Nephron (organoid): Measurements from ENCODE around the gene WDR81.
A peak's percentile ranks its signal among the peaks of the same experiment; 100 is the strongest.

Experiments used
- H3K27ac Mint-ChIP-seq, 3 experiments: 2 replicates each; pipeline ENCODE4 v1.8.0; 2020; ENCODE audit warnings: mixed read lengths in 3 of 3, mild to moderate bottlenecking in 2 of 3, moderate library complexity in 1 of 3
- H3K27me3 Mint-ChIP-seq: 2 replicates; pipeline ENCODE4 v1.8.0; 2021; ENCODE audit warnings: low read depth, mild to moderate bottlenecking, moderate library complexity, mixed read lengths
- H3K36me3 Mint-ChIP-seq: 2 replicates; pipeline ENCODE4 v1.8.0; 2020; ENCODE audit warnings: low read depth, mixed read lengths
- H3K4me1 Mint-ChIP-seq: 2 replicates; pipeline ENCODE4 v1.8.0; 2020; ENCODE audit warnings: mixed read lengths
- H3K4me3 Mint-ChIP-seq, 3 experiments: 2 replicates each; pipeline ENCODE4 v1.8.0; 2020; ENCODE audit warnings: mild to moderate bottlenecking in 3 of 3, mixed read lengths in 3 of 3, moderate library complexity in 2 of 3
- H3K9me3 Mint-ChIP-seq: 2 replicates; pipeline ENCODE4 v1.8.0; 2020; ENCODE audit warnings: mixed read lengths
- TF ChIP-seq, protein P1 (sequence below), 3 experiments: fragments of 200-600 bp; sonication (generic); IDR thresholded peaks; one replicate each; pipeline ENCODE4 v1.5.0; 2021; ENCODE audit warnings: antibody characterized with exemption in 3 of 3; ENCODE audit not compliant: unreplicated experiment in 3 of 3

The WDR81 gene

DNA sequence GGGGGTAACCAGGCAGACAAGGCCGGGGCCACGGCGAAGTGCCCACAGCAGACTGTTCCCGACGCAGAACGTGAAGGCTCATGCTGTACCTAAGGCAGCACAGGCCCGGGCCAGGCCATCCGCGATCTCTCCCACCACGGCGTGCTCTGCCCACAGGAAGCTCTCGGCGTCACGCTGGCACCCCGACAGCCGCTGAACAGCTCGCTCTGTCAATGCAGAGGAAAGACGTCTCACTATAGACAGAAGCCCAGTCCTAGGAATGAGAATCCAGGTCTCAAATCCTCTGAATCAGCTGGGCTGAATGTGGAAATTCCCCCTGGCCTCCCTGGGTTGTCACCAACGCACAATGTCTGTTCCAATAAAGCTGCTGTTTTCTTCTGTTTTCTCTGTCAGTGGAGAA, 58.8 kb downstream of the WDR81 start:
- Mint-ChIP-seq H3K36me3 (peaks cover 60% of the 10 kb centered on the region), H3K9me3 (no peaks in the 10 kb centered on the region), H3K4me3 (peak overlapping the region in 1 of 3 experiments; percentile 52), H3K27ac (peak overlapping the region; percentile 80 to 97 (median 93)), H3K4me1 (peaks cover 21% of the 10 kb centered on the region), H3K27me3 (no peaks in the 10 kb centered on the region)
- TF ChIP-seq, protein P1, sequence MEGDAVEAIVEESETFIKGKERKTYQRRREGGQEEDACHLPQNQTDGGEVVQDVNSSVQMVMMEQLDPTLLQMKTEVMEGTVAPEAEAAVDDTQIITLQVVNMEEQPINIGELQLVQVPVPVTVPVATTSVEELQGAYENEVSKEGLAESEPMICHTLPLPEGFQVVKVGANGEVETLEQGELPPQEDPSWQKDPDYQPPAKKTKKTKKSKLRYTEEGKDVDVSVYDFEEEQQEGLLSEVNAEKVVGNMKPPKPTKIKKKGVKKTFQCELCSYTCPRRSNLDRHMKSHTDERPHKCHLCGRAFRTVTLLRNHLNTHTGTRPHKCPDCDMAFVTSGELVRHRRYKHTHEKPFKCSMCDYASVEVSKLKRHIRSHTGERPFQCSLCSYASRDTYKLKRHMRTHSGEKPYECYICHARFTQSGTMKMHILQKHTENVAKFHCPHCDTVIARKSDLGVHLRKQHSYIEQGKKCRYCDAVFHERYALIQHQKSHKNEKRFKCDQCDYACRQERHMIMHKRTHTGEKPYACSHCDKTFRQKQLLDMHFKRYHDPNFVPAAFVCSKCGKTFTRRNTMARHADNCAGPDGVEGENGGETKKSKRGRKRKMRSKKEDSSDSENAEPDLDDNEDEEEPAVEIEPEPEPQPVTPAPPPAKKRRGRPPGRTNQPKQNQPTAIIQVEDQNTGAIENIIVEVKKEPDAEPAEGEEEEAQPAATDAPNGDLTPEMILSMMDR (IDR thresholded peaks at IDR 0.05; ENCODE audit: unreplicated experiment in 3 of 3): no peak

DNA sequence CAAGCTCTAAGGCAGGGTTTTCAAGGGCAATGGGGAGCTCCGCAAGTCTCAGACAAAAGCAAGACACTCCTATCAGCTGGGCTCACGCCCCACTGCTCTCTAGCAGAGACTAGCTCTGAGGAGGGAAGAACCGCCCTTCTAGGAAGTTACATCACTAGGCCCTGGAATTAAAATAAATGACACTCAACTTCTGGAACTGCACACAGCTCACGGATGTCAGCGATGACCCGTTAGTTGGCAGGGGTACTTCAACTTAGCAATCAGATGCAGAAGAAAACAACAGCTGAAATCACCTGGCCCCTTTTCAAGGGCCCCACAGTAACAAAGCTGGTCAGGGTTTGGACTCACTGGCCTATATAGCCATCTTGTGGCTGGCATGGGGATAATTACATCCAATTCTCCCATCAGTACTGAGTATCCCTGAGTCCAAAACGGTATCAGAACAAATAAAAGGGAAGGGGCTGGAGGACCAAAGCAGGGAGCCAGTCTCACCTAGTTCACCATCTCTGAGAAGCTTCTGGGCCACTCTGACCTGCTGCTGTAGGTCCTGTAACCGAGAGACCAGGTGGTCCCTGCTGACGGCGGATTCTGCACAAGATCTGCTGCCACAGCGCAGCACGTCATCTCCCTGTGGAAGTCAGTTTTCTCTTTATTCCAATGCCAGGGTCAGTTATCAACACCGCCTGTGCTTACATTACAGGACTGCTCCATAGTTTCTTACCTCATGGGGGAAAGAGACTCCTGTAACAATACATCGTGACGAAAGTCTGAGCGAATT, 59.5 kb downstream of the WDR81 start:
- TF ChIP-seq, protein P1 (IDR thresholded peaks at IDR 0.05; ENCODE audit: unreplicated experiment in 3 of 3): peak; percentile 77 to 89 (median 85)
- Mint-ChIP-seq H3K4me3 (peak overlapping the region in 1 of 3 experiments; percentile 52), H3K27me3 (no peaks in the 10 kb centered on the region), H3K4me1 (peaks cover 21% of the 10 kb centered on the region), H3K9me3 (no peaks in the 10 kb centered on the region), H3K36me3 (peaks cover 55% of the 10 kb centered on the region), H3K27ac (peak overlapping the region; percentile 80 to 97 (median 93))

DNA sequence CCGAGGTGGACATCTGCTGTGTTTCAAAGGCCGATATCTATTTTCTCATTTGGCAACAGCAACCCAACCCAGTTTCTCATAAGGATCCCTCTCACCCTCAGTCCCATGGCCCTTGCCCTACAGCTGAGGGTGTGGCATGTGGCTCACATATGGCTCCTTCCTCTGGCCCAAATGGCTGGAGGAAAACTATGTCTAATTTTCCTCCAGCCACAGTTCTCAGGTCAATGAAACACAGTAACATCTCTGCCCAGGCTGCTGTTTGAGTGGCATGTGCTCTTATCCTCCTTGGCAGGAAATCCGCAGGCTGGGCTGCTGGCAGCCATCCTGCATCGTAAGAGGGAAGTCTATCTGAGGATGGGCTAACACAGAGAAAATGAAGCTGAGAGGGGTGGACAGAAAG, 61.4 kb downstream of the WDR81 start:
- Mint-ChIP-seq H3K27ac (no peak overlapping the region), H3K4me3 (no peak overlapping the region), H3K9me3 (no peaks in the 10 kb centered on the region), H3K27me3 (no peaks in the 10 kb centered on the region), H3K4me1 (peaks cover 11% of the 10 kb centered on the region), H3K36me3 (peaks cover 48% of the 10 kb centered on the region)
- TF ChIP-seq, protein P1 (IDR thresholded peaks at IDR 0.05; ENCODE audit: unreplicated experiment in 3 of 3): no peak

DNA sequence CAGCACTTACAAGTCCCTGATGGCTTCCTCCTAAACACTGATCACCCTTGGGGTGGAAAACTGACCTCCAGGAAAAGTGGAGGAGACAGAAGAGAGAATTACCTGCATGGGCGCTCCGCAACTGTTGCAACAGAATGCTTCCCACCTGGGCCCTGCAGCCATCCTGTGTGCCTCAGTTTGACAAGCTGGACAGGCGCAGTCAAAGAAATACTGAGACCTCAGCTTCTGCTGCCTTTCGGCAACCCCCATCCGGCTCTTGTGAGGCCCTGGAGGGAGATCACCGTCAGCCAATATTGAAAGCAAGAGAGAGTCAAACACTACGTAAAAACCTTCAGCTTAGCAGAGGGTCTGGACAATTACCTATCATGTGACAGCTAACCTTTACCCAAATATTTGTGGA, 62.2 kb downstream of the WDR81 start:
- Mint-ChIP-seq H3K4me3 (no peak overlapping the region), H3K9me3 (no peaks in the 10 kb centered on the region), H3K4me1 (peaks cover 11% of the 10 kb centered on the region), H3K27me3 (no peaks in the 10 kb centered on the region), H3K27ac (peak overlapping the region in 1 of 3 experiments; percentile 3), H3K36me3 (peaks cover 46% of the 10 kb centered on the region)
- TF ChIP-seq, protein P1 (IDR thresholded peaks at IDR 0.05; ENCODE audit: unreplicated experiment in 3 of 3): no peak

DNA sequence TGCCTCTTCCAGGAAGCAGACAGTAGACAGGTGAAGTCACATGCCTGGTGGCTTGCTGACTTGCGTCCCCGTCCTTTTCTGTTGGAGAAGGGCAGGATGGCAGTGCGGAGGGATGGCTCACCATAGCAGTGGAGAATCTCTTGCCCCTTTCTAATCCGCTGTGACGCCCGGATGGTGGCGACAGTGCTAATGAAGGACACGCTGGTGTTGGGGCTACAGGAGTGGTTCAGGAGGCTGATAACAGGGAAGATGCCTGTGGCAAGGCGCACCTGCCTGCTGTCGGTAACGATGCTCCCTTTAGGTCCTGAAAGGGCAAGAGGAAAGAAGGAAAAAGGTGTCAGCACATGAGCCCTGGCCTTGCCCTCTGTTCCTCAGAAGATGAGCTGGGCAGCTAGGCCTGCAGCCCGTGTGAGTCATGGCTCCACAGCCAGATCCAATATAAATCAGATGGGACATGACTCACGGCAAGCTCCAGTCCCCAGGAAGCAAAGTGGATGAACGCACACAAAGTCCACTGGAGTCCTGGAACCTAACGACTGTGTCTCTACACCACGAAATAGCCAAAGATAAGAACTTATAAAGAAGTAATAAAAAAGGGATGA, 62.9 kb downstream of the WDR81 start:
- H3K27me3 Mint-ChIP-seq: no peaks in the 10 kb centered on the region
- H3K27ac Mint-ChIP-seq: peak overlapping the region in 2 of 3 experiments; percentile 3 to 18
- TF ChIP-seq, protein P1 (IDR thresholded peaks at IDR 0.05; ENCODE audit: unreplicated experiment in 3 of 3): no peak
- H3K4me1 Mint-ChIP-seq: peaks cover 11% of the 10 kb centered on the region
- H3K36me3 Mint-ChIP-seq: peaks cover 39% of the 10 kb centered on the region
- H3K9me3 Mint-ChIP-seq: no peaks in the 10 kb centered on the region
- no peak overlapping the region for H3K4me3 Mint-ChIP-seq
